Spinal cord (tissue), 10 donors: ENCODE data around the gene ELF2. TPM values are rescaled to one million over a fixed set of nuclear protein-coding genes. Genes with fewer than 3 reads are reported as not detected.
A peak's percentile ranks its signal among the peaks of the same experiment; 100 is the strongest.

Experiments
- DNase-seq, 6 donors: peaks; one replicate each; pipeline versions ENCODE4 v3.0.0 to v3.0.0-alpha.2; 2013 to 2015; ENCODE audit warnings: low spot score in 6 of 6, low read depth in 4 of 6
- H3K27ac ChIP-seq: one replicate; pipeline ENCODE4 v1.5.1; 2013; ENCODE audit warnings: low read depth, low read length, control low read depth
- H3K27me3 ChIP-seq: one replicate; pipeline ENCODE4 v1.6.1; 2013; ENCODE audit warnings: low read length; ENCODE audit not compliant: control insufficient read depth, insufficient read depth
- H3K36me3 ChIP-seq: one replicate; pipeline ENCODE4 v1.6.1; 2013; ENCODE audit warnings: low read length; ENCODE audit not compliant: control insufficient read depth, insufficient read depth
- H3K4me1 ChIP-seq: one replicate; pipeline ENCODE4 v1.6.1; 2013; ENCODE audit warnings: low read length; ENCODE audit not compliant: control insufficient read depth, insufficient read depth
- H3K4me3 ChIP-seq: one replicate; pipeline ENCODE4 v1.5.1; 2013; ENCODE audit warnings: low read depth, low read length, control low read depth
- H3K9me3 ChIP-seq: one replicate; pipeline ENCODE4 v1.6.1; 2013; ENCODE audit warnings: low read length; ENCODE audit not compliant: control insufficient read depth, insufficient read depth
- WGBS: methylation state at CpG from one replicate; pipeline ENCODE4 v1.1.5; 2013; ENCODE audit warnings: missing lambda C conversion rate; ENCODE audit not compliant: insufficient coverage; 5-methylcytosine and 5-hydroxymethylcytosine counted together
- polyA plus RNA-seq, 2 donors: library from polyadenylated mRNA; unstranded; fragments of 120-200 nt; gene quantifications; one replicate each; pipeline ENCODE4 v1.2.1, GENCODE V29; 2013; ENCODE audit not compliant: insufficient read length in 2 of 2
- total RNA-seq, 2 donors: library from RNA; depleted of rRNA in 1 of 2; stranded (reverse); fragments of 120-200 nt in 1 of 2; fragments of >200 nt in 1 of 2; gene quantifications; one replicate each; pipeline versions ENCODE4 v1.2.3 to v1.2.4, GENCODE V29; 2013 to 2014
- donor health status: healthy.

The ELF2 gene
- total and polyA plus RNA-seq, 4 donors = 36.2 to 72.8 (median 57.0) TPM

DNA sequence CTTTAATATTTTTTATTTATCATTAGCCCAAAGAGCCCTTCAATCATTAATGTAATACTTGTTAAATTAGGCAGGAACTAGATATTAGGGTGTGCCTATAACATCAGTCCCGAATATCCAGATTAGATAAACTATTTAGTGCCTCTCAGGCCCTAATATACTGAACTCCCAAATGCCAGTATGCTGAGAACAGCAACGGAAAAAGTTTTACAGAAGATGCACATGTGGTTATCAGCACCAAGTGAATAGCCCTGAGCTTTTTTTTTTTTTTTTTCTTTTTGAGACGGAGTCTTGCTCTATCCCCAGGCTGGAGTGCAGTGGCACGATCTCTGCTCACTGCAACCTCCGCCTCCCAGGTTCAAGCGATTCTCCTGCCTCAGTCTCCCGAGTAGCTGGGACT is 13.0 kb upstream of the ELF2 start:
- WGBS = 80% methylated on average over 2 of the region's 7 CpGs
- Histone ChIP-seq H3K9me3 (no peaks in the 10 kb centered on the region), H3K27ac (no peak overlapping the region), H3K4me1 (no peaks in the 10 kb centered on the region), H3K4me3 (no peak overlapping the region), H3K27me3 (no peaks in the 10 kb centered on the region), H3K36me3 (no peaks in the 10 kb centered on the region)
- no peak for DNase-seq

DNA sequence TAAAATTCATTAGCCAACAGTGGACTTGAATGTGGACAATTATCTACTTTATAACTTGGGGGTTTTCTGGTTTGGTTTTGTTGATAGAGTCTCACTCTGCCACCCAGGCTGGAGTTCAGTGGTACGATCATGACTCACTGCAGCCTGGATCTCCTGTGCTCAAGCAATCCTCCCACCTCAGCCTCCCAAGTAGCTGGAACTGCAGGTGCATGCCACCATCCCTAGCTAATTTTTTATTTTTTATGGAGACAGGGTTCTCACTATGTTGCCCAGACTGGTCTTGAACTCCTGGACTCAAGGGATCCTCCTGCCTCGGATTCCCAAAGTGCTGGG is 12.4 kb upstream of the ELF2 start:
- no peak overlapping the region for H3K27ac ChIP-seq
- H3K36me3 ChIP-seq = no peaks in the 10 kb centered on the region
- DNase-seq = no peak
- H3K4me1 ChIP-seq = no peaks in the 10 kb centered on the region
- H3K9me3 ChIP-seq = no peaks in the 10 kb centered on the region
- no CpG with 5 or more reads among the region's 2 CpGs for WGBS
- H3K4me3 ChIP-seq = no peak overlapping the region
- no peaks in the 10 kb centered on the region for H3K27me3 ChIP-seq

GRCh38 chr4:139188648-139189416 is 11.8 kb upstream of the ELF2 start:
- no peak for DNase-seq
- Histone ChIP-seq H3K27me3 (no peaks in the 10 kb centered on the region), H3K9me3 (no peaks in the 10 kb centered on the region), H3K27ac (no peak overlapping the region), H3K4me1 (no peaks in the 10 kb centered on the region), H3K4me3 (no peak overlapping the region), H3K36me3 (no peaks in the 10 kb centered on the region)
- 33% methylated on average over 1 of the region's 9 CpGs for WGBS

GRCh38 chr4:139184129-139184528 is 7.1 kb upstream of the ELF2 start:
- Histone ChIP-seq H3K4me1 (no peaks in the 10 kb centered on the region), H3K27ac (no peak overlapping the region), H3K36me3 (no peaks in the 10 kb centered on the region), H3K27me3 (no peaks in the 10 kb centered on the region), H3K4me3 (no peak overlapping the region), H3K9me3 (no peaks in the 10 kb centered on the region)
- DNase-seq = peak in 2 of 6 donors; percentile 17 to 48

- Histone ChIP-seq H3K27ac (peak overlapping the region; percentile 97), H3K4me1 (peaks cover 7% of the 10 kb centered on the region), H3K4me3 (peak overlapping the region; percentile 82), H3K36me3 (no peaks in the 10 kb centered on the region), H3K27me3 (no peaks in the 10 kb centered on the region), H3K9me3 (no peaks in the 10 kb centered on the region)
- peak; percentile 73 to 98 (median 84) for DNase-seq
- WGBS = under 1% methylated on average over 69 of the region's 70 CpGs
Measured at GRCh38 chr4:139177869-139178619, 1.0 kb upstream of the ELF2 start.

- DNase-seq = peak in 5 of 6 donors; percentile 21 to 85 (median 44)
- no peaks in the 10 kb centered on the region for H3K9me3 ChIP-seq
- peak overlapping the region; percentile 82 for H3K4me3 ChIP-seq
- peaks cover 7% of the 10 kb centered on the region for H3K4me1 ChIP-seq
- H3K27ac ChIP-seq = peak overlapping the region; percentile 93
- under 1% methylated on average over 88 of the region's 89 CpGs for WGBS
- no peaks in the 10 kb centered on the region for H3K27me3 ChIP-seq
- no peaks in the 10 kb centered on the region for H3K36me3 ChIP-seq
Measured at GRCh38 chr4:139176302-139177048, 543 bp downstream of the ELF2 start.

DNA sequence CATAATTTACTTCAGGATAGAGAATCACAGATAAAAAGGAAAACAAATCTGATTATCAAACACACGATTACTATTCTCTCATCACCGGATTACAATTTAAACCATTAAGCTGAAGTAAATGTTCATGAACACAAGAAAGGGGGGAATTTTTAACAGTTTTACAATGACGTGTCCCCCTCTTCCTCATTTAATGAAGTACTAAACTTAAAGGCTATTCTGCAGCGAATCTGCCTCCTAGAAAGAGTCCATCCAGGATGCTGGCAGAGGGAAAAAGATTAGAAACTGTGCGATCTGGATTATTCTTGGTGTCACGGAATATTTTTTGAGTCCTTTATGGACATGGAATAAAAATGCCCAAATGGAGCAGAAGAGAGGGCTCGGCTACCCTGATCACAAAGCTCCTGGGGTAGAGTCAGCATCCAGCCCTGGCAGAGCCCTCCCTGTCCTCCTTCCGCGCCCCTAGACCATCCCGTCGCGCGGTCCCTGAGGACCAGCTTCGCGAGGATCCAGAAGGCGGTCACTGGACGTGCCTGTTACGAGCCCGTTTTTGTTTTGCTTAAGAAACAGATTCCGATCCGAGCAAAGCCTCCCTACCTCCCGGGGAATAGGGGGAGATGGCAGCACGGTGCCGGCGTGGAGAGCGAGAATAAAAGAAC is 1.2 kb downstream of the ELF2 start:
- Histone ChIP-seq H3K9me3 (no peaks in the 10 kb centered on the region), H3K27me3 (no peaks in the 10 kb centered on the region), H3K4me1 (peaks cover 7% of the 10 kb centered on the region), H3K27ac (peak overlapping the region; percentile 93), H3K4me3 (peak overlapping the region; percentile 82), H3K36me3 (no peaks in the 10 kb centered on the region)
- DNase-seq = peak in 2 of 6 donors; percentile 14 to 31
- under 1% methylated on average over 22 of the region's 26 CpGs for WGBS

GRCh38 chr4:139171876-139172691 is 4.9 kb downstream of the ELF2 start:
- H3K27me3 ChIP-seq = no peaks in the 10 kb centered on the region
- H3K27ac ChIP-seq = no peak overlapping the region
- DNase-seq = peak in 1 of 6 donors; percentile 41
- no peaks in the 10 kb centered on the region for H3K4me1 ChIP-seq
- H3K36me3 ChIP-seq = no peaks in the 10 kb centered on the region
- no peaks in the 10 kb centered on the region for H3K9me3 ChIP-seq
- no CpG with 5 or more reads among the region's 7 CpGs for WGBS
- no peak overlapping the region for H3K4me3 ChIP-seq

GRCh38 chr4:139170932-139171331 is 6.1 kb downstream of the ELF2 start:
- DNase-seq = no peak
- no peaks in the 10 kb centered on the region for H3K36me3 ChIP-seq
- H3K27me3 ChIP-seq = no peaks in the 10 kb centered on the region
- H3K9me3 ChIP-seq = no peaks in the 10 kb centered on the region
- WGBS = 93% methylated on average over 3 of the region's 6 CpGs
- H3K4me1 ChIP-seq = no peaks in the 10 kb centered on the region
- H3K27ac ChIP-seq = no peak overlapping the region
- no peak overlapping the region for H3K4me3 ChIP-seq
